Activated CD8-positive, alpha-beta T cell treated with anti-CD3 and anti-CD28 coated beads for 36 hours (primary cell): Measurements from ENCODE around the gene SIX4. TPM values are rescaled to one million over a fixed set of nuclear protein-coding genes. Genes with fewer than 3 reads are reported as not detected.

Source experiments
- ATAC-seq: fragments of 200-7000 bp; cut with Tn5 transposase; one replicate; pipeline ENCODE4 v1.10.0; 2021; ENCODE audit warnings: mild to moderate bottlenecking, moderate library complexity
- CTCF ChIA-PET: fragments of 350-600 bp; sonication (Branson Sonifier 250); formaldehyde crosslinking; loops from one replicate; lab custom pipeline; 2021; ENCODE audit warnings: antibody characterized with exemption; lab: Charles Lee
- POLR2A ChIA-PET: fragments of 350-600 bp; sonication (Branson Sonifier 250); formaldehyde crosslinking; loops from one replicate; lab custom pipeline; 2021; ENCODE audit warnings: antibody characterized with exemption; lab: Charles Lee
- DNase-seq: peaks from one replicate; pipeline ENCODE4 v3.0.0-alpha.2; 2020
- H3K27ac Mint-ChIP-seq: one replicate; pipeline ENCODE4 v1.8.0; 2021; ENCODE audit warnings: mild to moderate bottlenecking, mixed read lengths
- H3K27me3 Mint-ChIP-seq: one replicate; pipeline ENCODE4 v1.8.0; 2021; ENCODE audit warnings: mixed read lengths
- H3K36me3 Mint-ChIP-seq: one replicate; pipeline ENCODE4 v1.8.0; 2021; ENCODE audit warnings: low read depth, mixed read lengths
- H3K4me1 Mint-ChIP-seq: one replicate; pipeline ENCODE4 v1.8.0; 2021; ENCODE audit warnings: low read depth, mixed read lengths
- H3K4me3 Mint-ChIP-seq: one replicate; pipeline ENCODE4 v1.8.0; 2021; ENCODE audit warnings: mild to moderate bottlenecking, moderate library complexity, mixed read lengths
- H3K9me3 Mint-ChIP-seq: one replicate; pipeline ENCODE4 v1.8.0; 2021; ENCODE audit warnings: mixed read lengths
- CTCF ChIP-seq: fragments of 200-600 bp; IDR thresholded peaks from one replicate; pipeline ENCODE4 v1.8.0; 2022; ENCODE audit warnings: antibody characterized with exemption, mild to moderate bottlenecking
- intact Hi-C: fragments of 100-400 bp; cut with micrococcal nuclease; formaldehyde crosslinking; loops from one replicate; pipeline ENCODE4 v1.10.0; 2022
- total RNA-seq, 2 experiments: library from RNA; stranded (reverse); gene quantifications; one replicate each; pipeline ENCODE4 v1.2.3, GENCODE V29; 2021

The SIX4 gene
- total RNA-seq, result not detected

- H3K27me3 Mint-ChIP-seq, result peaks cover 65% of the 10 kb centered on the region
- H3K36me3 Mint-ChIP-seq, result no peaks in the 10 kb centered on the region
- ATAC-seq (peak; percentile 25), DNase-seq (peak; percentile 51)
- peaks cover 16% of the 10 kb centered on the region for H3K4me1 Mint-ChIP-seq
- H3K27ac Mint-ChIP-seq, result no peak within 1 kb of the TSS
- intact Hi-C loops, result loop anchor here (5.0 to 10.0 kb wide), 2 partner anchors 72 to 301 kb away; no protein-coding TSS in a partner anchor
- ChIA-PET POLR2A (interaction anchor here (2.7 kb wide), 1 partner anchor 9 kb away, joined by 10 read pairs; no protein-coding TSS in a partner anchor), CTCF (interaction anchor here (1.6 kb wide), 1 partner anchor 9 kb away, joined by 8 read pairs; no protein-coding TSS in a partner anchor)
- H3K9me3 Mint-ChIP-seq, result no peaks in the 10 kb centered on the region
- no peak for TF ChIP-seq CTCF
- H3K4me3 Mint-ChIP-seq, result peak within 1 kb of the TSS; percentile 80
Measured at GRCh38 chr14:60723907-60724618, at the start of gene SIX4. TSS of gene SIX4 (minus strand) at chr14:60724351. CDS start at chr14:60724074, 277 bp downstream.

- no peaks in the 10 kb centered on the region for H3K27me3 Mint-ChIP-seq
- no peak overlapping the region for H3K27ac Mint-ChIP-seq
- ChIA-PET CTCF (no interaction called here), POLR2A (no interaction called here)
- no peak overlapping the region for H3K4me3 Mint-ChIP-seq
- H3K9me3 Mint-ChIP-seq, result no peaks in the 10 kb centered on the region
- no peaks in the 10 kb centered on the region for H3K36me3 Mint-ChIP-seq
- ATAC-seq (no peak), DNase-seq (no peak)
- H3K4me1 Mint-ChIP-seq, result peaks cover 4% of the 10 kb centered on the region
- TF ChIP-seq CTCF, result no peak
- intact Hi-C loops, result no loop called here
Measured at GRCh38 chr14:60773558-60773957, 49.4 kb upstream of the SIX4 start.

- ATAC-seq (no peak), DNase-seq (no peak)
- H3K9me3 Mint-ChIP-seq, result no peaks in the 10 kb centered on the region
- peaks cover 4% of the 10 kb centered on the region for H3K4me1 Mint-ChIP-seq
- no peak overlapping the region for H3K4me3 Mint-ChIP-seq
- no peaks in the 10 kb centered on the region for H3K36me3 Mint-ChIP-seq
- ChIA-PET CTCF (no interaction called here), POLR2A (no interaction called here)
- no peaks in the 10 kb centered on the region for H3K27me3 Mint-ChIP-seq
- no peak overlapping the region for H3K27ac Mint-ChIP-seq
- intact Hi-C loops, result no loop called here
- no peak for TF ChIP-seq CTCF
Measured at GRCh38 chr14:60771117-60771516, 47.0 kb upstream of the SIX4 start.

GRCh38 chr14:60768602-60769001, 44.5 kb upstream of the SIX4 start:
- Mint-ChIP-seq H3K36me3 (no peaks in the 10 kb centered on the region), H3K27me3 (no peaks in the 10 kb centered on the region), H3K27ac (no peak overlapping the region), H3K4me1 (peaks cover 4% of the 10 kb centered on the region), H3K4me3 (no peak overlapping the region), H3K9me3 (no peaks in the 10 kb centered on the region)
- ATAC-seq (no peak), DNase-seq (no peak)
- intact Hi-C loops, result no loop called here
- TF ChIP-seq CTCF, result no peak
- POLR2A ChIA-PET, result no interaction called here
- CTCF ChIA-PET, result interaction anchor here (1.4 kb wide), 1 partner anchor 257 kb away, joined by 3 read pairs; no protein-coding TSS in a partner anchor

GRCh38 chr14:60760644-60761364, 36.7 kb upstream of the SIX4 start:
- H3K9me3 Mint-ChIP-seq, result no peaks in the 10 kb centered on the region
- H3K27ac Mint-ChIP-seq, result no peak overlapping the region
- H3K4me3 Mint-ChIP-seq, result no peak overlapping the region
- no peak for TF ChIP-seq CTCF
- peaks cover 4% of the 10 kb centered on the region for H3K36me3 Mint-ChIP-seq
- ChIA-PET POLR2A (interaction anchor here (1.0 kb wide), 1 partner anchor 8 kb away, joined by 3 read pairs; no protein-coding TSS in a partner anchor), CTCF (no interaction called here)
- no peak for ATAC-seq
- peaks cover 5% of the 10 kb centered on the region for H3K27me3 Mint-ChIP-seq
- intact Hi-C loops, result no loop called here
- no peak for DNase-seq
- H3K4me1 Mint-ChIP-seq, result peaks cover 29% of the 10 kb centered on the region
